Measurements from ENCODE around the gene FOXS1. TPM values are rescaled to one million over a fixed set of nuclear protein-coding genes. Genes with fewer than 3 reads are reported as not detected.

The FOXS1 gene
- total and polyA plus RNA-seq, 7 donors, result 0.59 to 3.8 (median 0.87) TPM

DNA sequence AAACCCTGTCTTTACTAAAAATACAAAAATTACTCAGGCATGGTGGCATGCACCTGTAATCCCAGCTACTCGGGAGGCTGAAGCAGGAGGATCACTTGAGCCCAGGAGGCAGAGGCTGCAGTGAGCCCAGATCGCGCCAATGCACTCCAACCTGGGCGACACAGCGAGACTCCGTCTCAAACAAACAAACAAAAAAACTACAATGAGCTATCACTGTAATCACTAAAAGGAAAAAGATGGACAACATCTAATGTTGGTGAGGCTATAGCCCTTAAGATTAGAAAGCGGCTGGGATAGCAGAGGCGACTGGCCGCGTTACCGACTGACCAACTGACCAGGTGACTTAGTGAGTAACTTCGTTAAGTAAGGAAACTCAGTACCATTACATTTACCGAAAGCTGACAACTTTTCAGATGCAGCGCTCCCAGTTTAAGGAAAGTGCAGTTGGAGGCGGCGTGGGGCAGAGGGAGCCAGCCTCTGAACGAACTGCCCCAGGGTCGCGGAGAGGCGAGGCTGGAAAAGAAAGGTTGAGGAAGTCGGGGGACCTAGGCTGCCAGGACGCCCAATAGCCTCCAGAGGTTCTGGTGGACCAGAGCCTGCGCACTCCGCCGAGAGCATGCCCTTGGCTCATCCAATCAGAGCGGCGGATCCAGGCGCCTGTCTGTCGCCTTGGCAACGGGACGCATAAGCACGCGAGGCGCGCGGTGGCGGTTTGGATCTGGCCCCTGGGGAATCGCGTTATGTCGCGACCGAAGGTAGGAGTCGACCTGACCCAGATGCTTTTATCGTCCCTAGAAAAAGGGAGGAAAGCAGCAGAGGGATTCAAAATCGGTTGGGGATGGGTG lies 34.0 kb upstream of the FOXS1 start:
- Histone ChIP-seq H3K4me1 (no peaks in the 10 kb centered on the region), H3K27me3 (ENCODE audit: insufficient read depth in 3 of 3, low read length in 2 of 3) (no peaks in the 10 kb centered on the region), H3K4me3 (peak overlapping the region; percentile 61), H3K36me3 (ENCODE audit: insufficient read depth in 1 of 2, low read depth in 1 of 2) (no peaks in the 10 kb centered on the region), H3K27ac (no peak overlapping the region), H3K9me3 (no peaks in the 10 kb centered on the region)
- peak; percentile 91 to 97 (median 94) for ATAC-seq
- DNase-seq, result peak; percentile 93 to 94
- intact Hi-C loops (cut with DNase I), result no loop called here
- TF ChIP-seq, protein P1, sequence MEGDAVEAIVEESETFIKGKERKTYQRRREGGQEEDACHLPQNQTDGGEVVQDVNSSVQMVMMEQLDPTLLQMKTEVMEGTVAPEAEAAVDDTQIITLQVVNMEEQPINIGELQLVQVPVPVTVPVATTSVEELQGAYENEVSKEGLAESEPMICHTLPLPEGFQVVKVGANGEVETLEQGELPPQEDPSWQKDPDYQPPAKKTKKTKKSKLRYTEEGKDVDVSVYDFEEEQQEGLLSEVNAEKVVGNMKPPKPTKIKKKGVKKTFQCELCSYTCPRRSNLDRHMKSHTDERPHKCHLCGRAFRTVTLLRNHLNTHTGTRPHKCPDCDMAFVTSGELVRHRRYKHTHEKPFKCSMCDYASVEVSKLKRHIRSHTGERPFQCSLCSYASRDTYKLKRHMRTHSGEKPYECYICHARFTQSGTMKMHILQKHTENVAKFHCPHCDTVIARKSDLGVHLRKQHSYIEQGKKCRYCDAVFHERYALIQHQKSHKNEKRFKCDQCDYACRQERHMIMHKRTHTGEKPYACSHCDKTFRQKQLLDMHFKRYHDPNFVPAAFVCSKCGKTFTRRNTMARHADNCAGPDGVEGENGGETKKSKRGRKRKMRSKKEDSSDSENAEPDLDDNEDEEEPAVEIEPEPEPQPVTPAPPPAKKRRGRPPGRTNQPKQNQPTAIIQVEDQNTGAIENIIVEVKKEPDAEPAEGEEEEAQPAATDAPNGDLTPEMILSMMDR (IDR thresholded peaks at IDR 0.05), result peak; percentile 6
- WGBS, 3 donors, result 7 to 10% (median 8%) methylated on average over 35 to 45 of the region's 45 CpGs

GRCh38 chr20:31877684-31878083 lies 32.3 kb upstream of the FOXS1 start:
- TF ChIP-seq, protein P1 (IDR thresholded peaks at IDR 0.05), result no peak
- Histone ChIP-seq H3K36me3 (ENCODE audit: insufficient read depth in 1 of 2, low read depth in 1 of 2) (no peaks in the 10 kb centered on the region), H3K4me1 (no peaks in the 10 kb centered on the region), H3K27ac (no peak overlapping the region), H3K4me3 (no peak overlapping the region), H3K27me3 (ENCODE audit: insufficient read depth in 3 of 3, low read length in 2 of 3) (no peaks in the 10 kb centered on the region), H3K9me3 (no peaks in the 10 kb centered on the region)
- intact Hi-C loops (cut with DNase I), result no loop called here
- ATAC-seq, result no peak
- DNase-seq, result no peak

GRCh38 chr20:31875671-31876070 lies 30.3 kb upstream of the FOXS1 start:
- intact Hi-C loops (cut with DNase I), result no loop called here
- Histone ChIP-seq H3K36me3 (ENCODE audit: insufficient read depth in 1 of 2, low read depth in 1 of 2) (no peaks in the 10 kb centered on the region), H3K27me3 (ENCODE audit: insufficient read depth in 3 of 3, low read length in 2 of 3) (peaks cover 0 to 7% (median 1%) of the 10 kb centered on the region in 3 donors), H3K4me1 (no peaks in the 10 kb centered on the region), H3K4me3 (no peak overlapping the region), H3K9me3 (no peaks in the 10 kb centered on the region), H3K27ac (no peak overlapping the region)
- WGBS, 3 donors, result 72 to 77% (median 75%) methylated on average over 2 of the region's 2 CpGs
- TF ChIP-seq, protein P1 (IDR thresholded peaks at IDR 0.05), result no peak
- ATAC-seq (no peak), DNase-seq (no peak)

- H3K27ac ChIP-seq, result no peak overlapping the region
- H3K9me3 ChIP-seq, result no peaks in the 10 kb centered on the region
- no peak for DNase-seq
- H3K36me3 ChIP-seq (ENCODE audit: insufficient read depth in 1 of 2, low read depth in 1 of 2), result no peaks in the 10 kb centered on the region
- TF ChIP-seq, protein P1 (IDR thresholded peaks at IDR 0.05), result no peak
- WGBS, 3 donors, result 82 to 89% (median 85%) methylated on average over 6 of the region's 6 CpGs
- H3K4me1 ChIP-seq, result peaks cover 4% of the 10 kb centered on the region
- ATAC-seq, result no peak
- peaks cover 0 to 34% (median 12%) of the 10 kb centered on the region in 3 donors for H3K27me3 ChIP-seq (ENCODE audit: insufficient read depth in 3 of 3, low read length in 2 of 3)
- intact Hi-C loops (cut with DNase I), result no loop called here
- no peak overlapping the region for H3K4me3 ChIP-seq
Measured at GRCh38 chr20:31872406-31872805, 27.0 kb upstream of the FOXS1 start.

DNA sequence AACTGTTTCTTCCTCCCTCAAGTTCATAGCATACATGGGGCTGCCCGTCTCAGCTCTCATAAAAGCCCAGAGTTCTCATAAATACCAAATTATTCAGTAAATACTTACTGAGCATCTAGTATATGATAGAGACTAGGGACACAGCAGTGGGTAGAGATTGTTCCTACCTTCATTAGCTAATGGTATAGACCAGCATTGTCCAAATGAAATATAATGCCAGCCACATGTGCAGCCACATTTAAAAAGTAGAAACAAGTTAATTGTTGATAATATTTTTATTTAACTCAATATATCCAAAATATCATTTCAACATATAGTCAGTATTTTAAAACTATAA lies 26.2 kb upstream of the FOXS1 start:
- no peak overlapping the region for H3K4me3 ChIP-seq
- H3K27me3 ChIP-seq (ENCODE audit: insufficient read depth in 3 of 3, low read length in 2 of 3), result peaks cover 0 to 34% (median 12%) of the 10 kb centered on the region in 3 donors
- no peak for DNase-seq
- ATAC-seq, result no peak
- 92 to 100% (median 96%) methylated on average over 1 of the region's 1 CpG for WGBS, 3 donors
- H3K36me3 ChIP-seq (ENCODE audit: insufficient read depth in 1 of 2, low read depth in 1 of 2), result no peaks in the 10 kb centered on the region
- H3K9me3 ChIP-seq, result no peaks in the 10 kb centered on the region
- H3K4me1 ChIP-seq, result peaks cover 4% of the 10 kb centered on the region
- TF ChIP-seq, protein P1 (IDR thresholded peaks at IDR 0.05), result no peak
- intact Hi-C loops (cut with DNase I), result no loop called here
- H3K27ac ChIP-seq, result no peak overlapping the region
